Subcutaneous adipose tissue (tissue), 4 donors: ENCODE results near the gene DRC3. TPM values are rescaled to one million over a fixed set of nuclear protein-coding genes. Genes with fewer than 3 reads are reported as not detected.

Experiments
- total RNA-seq, 4 donors: library from RNA; depleted of rRNA; stranded (reverse); fragments of >200 nt; gene quantifications; one replicate each; pipeline ENCODE4 v1.1.0, GENCODE V29; 2016
- TF ChIP-seq, protein P1 (sequence below): fragments of 450-650 bp; IDR thresholded peaks from one replicate; pipeline ENCODE4 v1.5.1; 2016; ENCODE audit warnings: low read depth, mild to moderate bottlenecking, control low read depth, antibody characterized with exemption, moderate library complexity

Gene DRC3
- total RNA-seq, 4 donors from 2014 or later: 0.38 to 1.3 (median 0.91) TPM

DNA sequence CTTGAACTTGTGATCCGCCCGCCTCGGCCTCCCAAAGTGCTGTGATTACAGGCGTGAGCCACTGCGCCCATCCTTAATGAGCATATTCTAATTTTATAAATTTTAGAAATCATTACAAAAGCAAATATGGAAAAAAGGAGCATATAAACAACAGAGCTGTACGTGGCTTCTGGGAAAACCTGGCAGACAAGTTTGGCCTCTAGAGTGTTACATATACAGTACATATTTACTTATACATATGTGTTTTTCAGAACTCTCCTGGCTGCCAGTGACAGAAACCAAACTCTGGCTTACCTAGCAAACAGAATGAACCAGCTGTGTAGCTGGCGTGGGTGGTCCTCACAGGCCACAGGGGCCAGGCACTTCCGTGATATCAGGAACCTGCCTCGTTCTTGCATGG is 10.1 kb downstream of the DRC3 start:
- TF ChIP-seq, protein P1, sequence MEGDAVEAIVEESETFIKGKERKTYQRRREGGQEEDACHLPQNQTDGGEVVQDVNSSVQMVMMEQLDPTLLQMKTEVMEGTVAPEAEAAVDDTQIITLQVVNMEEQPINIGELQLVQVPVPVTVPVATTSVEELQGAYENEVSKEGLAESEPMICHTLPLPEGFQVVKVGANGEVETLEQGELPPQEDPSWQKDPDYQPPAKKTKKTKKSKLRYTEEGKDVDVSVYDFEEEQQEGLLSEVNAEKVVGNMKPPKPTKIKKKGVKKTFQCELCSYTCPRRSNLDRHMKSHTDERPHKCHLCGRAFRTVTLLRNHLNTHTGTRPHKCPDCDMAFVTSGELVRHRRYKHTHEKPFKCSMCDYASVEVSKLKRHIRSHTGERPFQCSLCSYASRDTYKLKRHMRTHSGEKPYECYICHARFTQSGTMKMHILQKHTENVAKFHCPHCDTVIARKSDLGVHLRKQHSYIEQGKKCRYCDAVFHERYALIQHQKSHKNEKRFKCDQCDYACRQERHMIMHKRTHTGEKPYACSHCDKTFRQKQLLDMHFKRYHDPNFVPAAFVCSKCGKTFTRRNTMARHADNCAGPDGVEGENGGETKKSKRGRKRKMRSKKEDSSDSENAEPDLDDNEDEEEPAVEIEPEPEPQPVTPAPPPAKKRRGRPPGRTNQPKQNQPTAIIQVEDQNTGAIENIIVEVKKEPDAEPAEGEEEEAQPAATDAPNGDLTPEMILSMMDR: no peak

DNA sequence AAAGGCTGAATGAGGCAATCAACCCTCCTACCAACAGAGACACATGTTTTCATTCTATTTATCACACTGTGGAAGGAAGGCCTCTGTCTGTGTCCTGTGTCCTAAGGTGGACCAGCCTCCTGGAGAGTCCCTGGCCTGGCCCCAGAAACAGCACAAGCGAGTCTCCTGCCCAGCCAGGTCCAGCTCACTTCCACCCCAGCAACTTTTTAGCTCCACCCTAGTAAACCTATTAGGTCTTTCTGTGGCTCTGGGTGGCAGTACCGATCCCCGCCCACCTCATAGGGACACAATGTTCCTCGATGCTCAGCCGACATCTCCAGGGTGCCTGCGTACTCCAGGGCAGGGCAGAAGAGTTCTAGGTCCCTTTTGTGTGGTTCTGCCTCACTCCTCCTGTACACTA is 10.7 kb downstream of the DRC3 start:
- TF ChIP-seq, protein P1: no peak

DNA sequence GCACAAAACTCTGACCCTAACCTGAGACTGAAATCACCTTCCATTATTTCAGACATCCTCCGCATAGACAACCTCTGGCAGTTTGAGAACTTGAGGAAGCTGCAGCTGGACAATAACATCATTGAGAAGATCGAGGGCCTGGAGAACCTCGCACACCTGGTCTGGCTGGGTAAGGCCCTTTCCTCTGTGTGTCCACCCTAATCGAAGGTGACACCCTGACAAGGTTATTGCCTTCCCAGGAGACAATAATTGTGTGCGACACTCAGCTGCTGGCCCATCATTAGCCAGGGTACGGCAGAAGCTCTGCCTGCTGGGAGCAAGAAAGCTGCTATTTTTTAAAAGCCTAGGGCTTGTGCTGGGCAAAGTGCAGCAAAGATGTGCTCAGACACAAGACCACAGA is 11.1 kb downstream of the DRC3 start:
- TF ChIP-seq, protein P1: no peak

DNA sequence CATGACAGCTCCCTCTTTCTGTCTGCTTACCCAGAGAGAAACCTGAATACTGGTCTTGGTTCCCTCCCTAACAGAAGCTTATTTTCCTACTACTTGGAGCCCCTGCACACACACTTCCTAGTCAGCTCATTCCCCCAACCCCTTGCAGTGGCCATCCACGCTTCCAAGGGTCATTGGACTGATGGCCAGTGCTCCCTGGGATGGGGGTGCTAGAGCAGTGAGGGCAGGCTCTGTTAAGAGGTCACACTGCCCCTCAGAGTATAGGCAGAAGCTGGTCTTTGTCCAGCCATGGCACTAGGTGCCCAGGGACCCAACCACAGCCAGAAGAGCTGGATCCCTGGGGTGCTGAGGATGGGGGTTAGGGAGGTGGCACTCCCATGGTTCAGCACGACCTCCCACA is 12.5 kb downstream of the DRC3 start:
- TF ChIP-seq, protein P1: no peak

DNA sequence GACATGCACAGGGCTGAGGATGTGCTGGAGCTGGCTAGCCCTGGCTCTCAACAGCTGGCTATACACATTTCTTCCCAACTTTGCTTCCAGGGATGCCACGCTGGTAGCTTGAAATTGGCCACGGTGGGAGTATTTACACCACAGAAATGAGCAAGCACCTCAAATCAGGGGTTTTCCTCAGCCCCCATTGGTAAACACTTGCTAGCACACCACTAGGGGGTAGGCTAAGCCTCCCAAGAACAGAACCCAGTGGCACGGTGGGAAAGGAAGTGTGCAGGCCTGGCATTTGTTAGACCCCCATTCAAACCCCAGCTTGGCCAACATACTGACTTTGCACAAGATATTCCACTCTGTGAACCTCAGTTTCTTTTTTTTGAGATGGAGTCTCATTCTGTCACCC is 12.9 kb downstream of the DRC3 start:
- TF ChIP-seq, protein P1: no peak

DNA sequence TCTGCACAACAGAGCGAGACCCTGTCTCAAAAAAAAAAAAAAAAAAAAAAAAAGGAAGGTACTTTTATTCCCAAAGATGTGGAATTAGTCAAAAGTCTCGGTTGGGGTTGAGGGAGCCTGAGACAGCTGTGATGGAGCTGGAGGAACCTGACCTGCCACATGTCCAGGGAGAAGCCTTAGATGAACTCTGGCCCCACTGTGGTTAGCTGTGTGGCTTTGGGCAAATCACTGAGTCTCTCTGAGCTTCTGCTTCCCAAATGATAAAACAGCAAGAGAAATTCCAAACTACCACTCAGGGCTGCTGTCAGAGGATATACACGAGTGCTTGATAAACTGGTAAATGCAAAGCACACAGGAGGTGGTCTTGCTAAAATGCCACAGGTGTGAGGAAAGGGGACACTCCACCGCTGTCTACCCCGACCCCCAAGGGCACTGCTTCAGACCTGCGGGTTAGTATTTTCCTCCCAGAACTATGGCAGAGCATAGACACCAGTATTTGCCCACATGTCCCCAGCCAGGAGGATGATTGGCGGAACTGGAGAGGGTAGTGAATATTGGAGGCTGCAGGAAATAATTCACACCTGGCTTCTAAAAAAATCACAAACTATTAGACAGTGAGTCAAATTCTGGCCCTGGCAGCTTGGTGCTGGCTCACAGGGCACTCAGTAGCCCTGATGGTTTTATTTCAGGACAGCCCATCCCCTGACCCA is 14.7 kb downstream of the DRC3 start:
- TF ChIP-seq, protein P1: no peak

DNA sequence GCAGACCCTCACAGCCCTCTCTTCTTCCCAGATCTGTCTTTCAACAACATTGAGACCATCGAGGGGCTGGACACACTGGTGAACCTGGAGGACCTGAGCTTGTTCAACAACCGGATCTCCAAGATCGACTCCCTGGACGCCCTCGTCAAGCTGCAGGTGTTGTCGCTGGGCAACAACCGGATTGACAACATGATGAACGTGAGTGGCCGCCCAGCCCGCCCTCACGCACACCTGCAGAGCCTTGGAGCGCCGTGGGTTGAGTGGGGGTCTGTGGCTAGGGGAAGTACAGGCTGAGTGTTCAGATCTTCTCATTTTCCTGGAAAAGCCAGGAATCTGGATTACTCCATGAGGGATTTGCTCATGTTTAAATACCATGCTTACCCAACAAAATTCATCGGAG is 15.2 kb downstream of the DRC3 start:
- TF ChIP-seq, protein P1: no peak
